GM12891 (cell line): ENCODE data around the gene VPS26A.
A peak's percentile ranks its signal among the peaks of the same experiment; 100 is the strongest.
"Not testable (repeated sequence)": the region's sequence is repeated elsewhere in the genome, so short reads cannot be mapped to it uniquely, and the experiment has no call there.

ENCODE experiments used
- DNase-seq: peaks from one replicate; pipeline ENCODE4 v3.0.0; 2011; ENCODE audit warnings: low spot score; ENCODE audit not compliant: insufficient read length
- FAIRE-seq: peaks from 2 replicates; lab custom pipeline; 2011; peaks lifted over from hg19 to GRCh38; lab: Jason Lieb, UNC
- PAX5 ChIP-seq: IDR thresholded peaks from 2 replicates; pipeline ENCODE4 v1.6.1; 2011; ENCODE audit warnings: low read length, moderate library complexity, mild to moderate bottlenecking; ENCODE audit not compliant: insufficient read depth, severe bottlenecking
- POLR2A ChIP-seq: IDR thresholded peaks from 2 replicates; pipeline ENCODE4 v1.6.1; 2011; ENCODE audit warnings: low read depth, low read length, control low read depth
- POLR2AphosphoS5 ChIP-seq: IDR thresholded peaks from 2 replicates; pipeline ENCODE4 v1.6.1; 2011; ENCODE audit warnings: low read depth, low read length, control low read depth
- POU2F2 ChIP-seq: IDR thresholded peaks from 2 replicates; pipeline ENCODE4 v1.6.1; 2011; ENCODE audit warnings: low read depth, mild to moderate bottlenecking, control low read depth, low read length, moderate library complexity
- SPI1 ChIP-seq: IDR thresholded peaks from 2 replicates; pipeline ENCODE4 v1.6.1; 2011; ENCODE audit warnings: low read depth, low read length, control low read depth
- TAF1 ChIP-seq: IDR thresholded peaks from 2 replicates; pipeline ENCODE4 v1.6.1; 2011; ENCODE audit warnings: low read depth, low read length, control low read depth

VPS26A gene

GRCh38 chr10:69151984-69152383 lies 28.0 kb downstream of the VPS26A start:
- DNase-seq (no peak), FAIRE-seq (no peak)
- TF ChIP-seq TAF1 (no peak), POLR2A (no peak), PAX5 (no peak), POU2F2 (no peak), SPI1 (no peak), POLR2AphosphoS5 (no peak)

- DNase-seq (no peak), FAIRE-seq (no peak)
- TF ChIP-seq TAF1 (no peak), POLR2A (no peak), SPI1 (no peak), PAX5 (no peak), POLR2AphosphoS5 (no peak), POU2F2 (no peak)
Observed at GRCh38 chr10:69153227-69153626, 29.2 kb downstream of the VPS26A start.

GRCh38 chr10:69160809-69161241 lies 36.8 kb downstream of the VPS26A start:
- TF ChIP-seq SPI1 = no peak
- no peak for TF ChIP-seq POLR2AphosphoS5
- no peak for TF ChIP-seq TAF1
- TF ChIP-seq POU2F2 = no peak
- no peak for TF ChIP-seq POLR2A
- no peak for TF ChIP-seq PAX5
- FAIRE-seq = no peak
- no peak for DNase-seq

- no peak for DNase-seq
- no peak for FAIRE-seq
- TF ChIP-seq TAF1 (no peak), POU2F2 (no peak), PAX5 (no peak), POLR2AphosphoS5 (no peak), SPI1 (no peak), POLR2A (no peak)
Observed at GRCh38 chr10:69168493-69168892, 44.5 kb downstream of the VPS26A start.

GRCh38 chr10:69172241-69172982 lies 48.4 kb downstream of the VPS26A start:
- FAIRE-seq (peak; percentile 77), DNase-seq (peak; percentile 20)
- TF ChIP-seq POLR2AphosphoS5 = no peak
- TF ChIP-seq TAF1 = no peak
- no peak for TF ChIP-seq POU2F2
- TF ChIP-seq PAX5 = no peak
- no peak for TF ChIP-seq POLR2A
- TF ChIP-seq SPI1 = no peak

- not testable (repeated sequence) for FAIRE-seq, DNase-seq
Observed at GRCh38 chr10:69175326-69175725, 51.3 kb downstream of the VPS26A start.

GRCh38 chr10:69176823-69177222 lies 52.8 kb downstream of the VPS26A start:
- TF ChIP-seq PAX5 = no peak
- no peak for TF ChIP-seq POLR2A
- TF ChIP-seq TAF1 = no peak
- TF ChIP-seq POLR2AphosphoS5 = no peak
- no peak for DNase-seq
- no peak for FAIRE-seq

GRCh38 chr10:69179089-69179742 lies 55.2 kb downstream of the VPS26A start:
- DNase-seq (no peak), FAIRE-seq (no peak)

GRCh38 chr10:69179743-69180524 lies 56.0 kb downstream of the VPS26A start, which contains the start of gene SUPV3L1:
Gene SUPV3L1 (plus strand): TSS chr10:69180234. CDS start chr10:69180292, 58 bp downstream.
- peak; percentile 77 for DNase-seq
- TF ChIP-seq TAF1 (peak; percentile 83), POLR2A (peak; percentile 94), POLR2AphosphoS5 (peak; percentile 91), SPI1 (no peak)
- peak; percentile 99 for FAIRE-seq

More at GRCh38 chr10:69179089-69179742, 55.2 kb downstream of the VPS26A start:
- no peak for TF ChIP-seq PAX5
- TF ChIP-seq POU2F2 = no peak
- TF ChIP-seq TAF1 = no peak
- no peak for TF ChIP-seq POLR2AphosphoS5
- TF ChIP-seq SPI1 = no peak
- TF ChIP-seq POLR2A = no peak

GRCh38 chr10:69180525-69181204 lies 56.7 kb downstream of the VPS26A start:
- TF ChIP-seq SPI1 (no peak), POLR2AphosphoS5 (no peak), TAF1 (no peak)
- DNase-seq (no peak), FAIRE-seq (peak; percentile 38)
